ENCODE data around the gene PLPP3.

The PLPP3 gene

GRCh38 chr1:56578963-56579875 lies at the start of gene PLPP3 (continued):
- TF ChIP-seq ZEB2 (tag by site-specific recombination; IDR thresholded peaks at IDR 0.05) (peak; percentile 61), ZNF843 (tag by site-specific recombination; IDR thresholded peaks at IDR 0.05) (no peak), KLF9 (tag by site-specific recombination; IDR thresholded peaks at IDR 0.05; ENCODE audit: low read depth) (no peak; the same call in 1 of the 2 replicates), KLF7 (tag by site-specific recombination; IDR thresholded peaks at IDR 0.05; ENCODE audit: borderline replicate concordance) (no peak), ZNF155 (tag by site-specific recombination; IDR thresholded peaks at IDR 0.05) (no peak), ZNF121 (tag by site-specific recombination; IDR thresholded peaks at IDR 0.05) (no peak), ZNF596 (tag by site-specific recombination; IDR thresholded peaks at IDR 0.05) (peak; percentile 19; the same call in 1 of the 2 replicates), ZBTB21 (tag by site-specific recombination; IDR thresholded peaks at IDR 0.05) (no peak), SP2 (tag by site-specific recombination; IDR thresholded peaks at IDR 0.05) (no peak), ZNF138 (tag by site-specific recombination; IDR thresholded peaks at IDR 0.05; ENCODE audit: borderline replicate concordance) (no peak), ZNF341 (tag by site-specific recombination; IDR thresholded peaks at IDR 0.05; ENCODE audit: low read depth) (peak; percentile 56), HOXA7 (CRISPR knock-in tag; IDR thresholded peaks at IDR 0.05; ENCODE audit: borderline replicate concordance) (no peak), ZNF223 (tag by site-specific recombination; IDR thresholded peaks at IDR 0.05) (no peak), ZNF629 (tag by site-specific recombination; IDR thresholded peaks at IDR 0.05) (peak; percentile 70), OVOL3 (tag by site-specific recombination; IDR thresholded peaks at IDR 0.05) (no peak), ZNF394 (tag by site-specific recombination; IDR thresholded peaks at IDR 0.05; ENCODE audit: borderline replicate concordance) (peak; percentile 76), ZNF146 (tag by site-specific recombination; IDR thresholded peaks at IDR 0.05) (no peak), ZNF214 (tag by site-specific recombination; IDR thresholded peaks at IDR 0.05; ENCODE audit: borderline replicate concordance) (no peak), ZNF776 (tag by site-specific recombination; IDR thresholded peaks at IDR 0.05; ENCODE audit: borderline replicate concordance) (no peak), ZNF600 (tag by site-specific recombination; IDR thresholded peaks at IDR 0.05) (peak; percentile 98), ZNF416 (tag by site-specific recombination; IDR thresholded peaks at IDR 0.05) (no peak), ZNF37A (tag by site-specific recombination; IDR thresholded peaks at IDR 0.05) (no peak), MYNN (tag by site-specific recombination; IDR thresholded peaks at IDR 0.05; ENCODE audit: borderline replicate concordance) (no peak), ZNF792 (tag by site-specific recombination; IDR thresholded peaks at IDR 0.05) (no peak), ZBTB48 (tag by site-specific recombination; IDR thresholded peaks at IDR 0.05) (peak; percentile 16; the same call in 1 of the 2 replicates), ZNF114 (tag by site-specific recombination; IDR thresholded peaks at IDR 0.05) (no peak), ZNF302 (tag by site-specific recombination; IDR thresholded peaks at IDR 0.05; ENCODE audit: low read depth) (no peak)
- TF ChIP-seq, protein P1, sequence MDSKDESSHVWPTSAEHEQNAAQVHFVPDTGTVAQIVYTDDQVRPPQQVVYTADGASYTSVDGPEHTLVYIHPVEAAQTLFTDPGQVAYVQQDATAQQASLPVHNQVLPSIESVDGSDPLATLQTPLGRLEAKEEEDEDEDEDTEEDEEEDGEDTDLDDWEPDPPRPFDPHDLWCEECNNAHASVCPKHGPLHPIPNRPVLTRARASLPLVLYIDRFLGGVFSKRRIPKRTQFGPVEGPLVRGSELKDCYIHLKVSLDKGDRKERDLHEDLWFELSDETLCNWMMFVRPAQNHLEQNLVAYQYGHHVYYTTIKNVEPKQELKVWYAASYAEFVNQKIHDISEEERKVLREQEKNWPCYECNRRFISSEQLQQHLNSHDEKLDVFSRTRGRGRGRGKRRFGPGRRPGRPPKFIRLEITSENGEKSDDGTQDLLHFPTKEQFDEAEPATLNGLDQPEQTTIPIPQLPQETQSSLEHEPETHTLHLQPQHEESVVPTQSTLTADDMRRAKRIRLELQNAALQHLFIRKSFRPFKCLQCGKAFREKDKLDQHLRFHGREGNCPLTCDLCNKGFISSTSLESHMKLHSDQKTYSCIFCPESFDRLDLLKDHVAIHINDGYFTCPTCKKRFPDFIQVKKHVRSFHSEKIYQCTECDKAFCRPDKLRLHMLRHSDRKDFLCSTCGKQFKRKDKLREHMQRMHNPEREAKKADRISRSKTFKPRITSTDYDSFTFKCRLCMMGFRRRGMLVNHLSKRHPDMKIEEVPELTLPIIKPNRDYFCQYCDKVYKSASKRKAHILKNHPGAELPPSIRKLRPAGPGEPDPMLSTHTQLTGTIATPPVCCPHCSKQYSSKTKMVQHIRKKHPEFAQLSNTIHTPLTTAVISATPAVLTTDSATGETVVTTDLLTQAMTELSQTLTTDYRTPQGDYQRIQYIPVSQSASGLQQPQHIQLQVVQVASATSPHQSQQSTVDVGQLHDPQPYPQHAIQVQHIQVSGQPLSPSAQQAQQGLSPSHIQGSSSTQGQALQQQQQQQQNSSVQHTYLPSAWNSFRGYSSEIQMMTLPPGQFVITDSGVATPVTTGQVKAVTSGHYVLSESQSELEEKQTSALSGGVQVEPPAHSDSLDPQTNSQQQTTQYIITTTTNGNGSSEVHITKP (tag by site-specific recombination; IDR thresholded peaks at IDR 0.05): peak; percentile 81
- TF ChIP-seq, protein P2, sequence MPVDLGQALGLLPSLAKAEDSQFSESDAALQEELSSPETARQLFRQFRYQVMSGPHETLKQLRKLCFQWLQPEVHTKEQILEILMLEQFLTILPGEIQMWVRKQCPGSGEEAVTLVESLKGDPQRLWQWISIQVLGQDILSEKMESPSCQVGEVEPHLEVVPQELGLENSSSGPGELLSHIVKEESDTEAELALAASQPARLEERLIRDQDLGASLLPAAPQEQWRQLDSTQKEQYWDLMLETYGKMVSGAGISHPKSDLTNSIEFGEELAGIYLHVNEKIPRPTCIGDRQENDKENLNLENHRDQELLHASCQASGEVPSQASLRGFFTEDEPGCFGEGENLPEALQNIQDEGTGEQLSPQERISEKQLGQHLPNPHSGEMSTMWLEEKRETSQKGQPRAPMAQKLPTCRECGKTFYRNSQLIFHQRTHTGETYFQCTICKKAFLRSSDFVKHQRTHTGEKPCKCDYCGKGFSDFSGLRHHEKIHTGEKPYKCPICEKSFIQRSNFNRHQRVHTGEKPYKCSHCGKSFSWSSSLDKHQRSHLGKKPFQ (tag by site-specific recombination; IDR thresholded peaks at IDR 0.05): no peak
- TF ChIP-seq, protein P3, sequence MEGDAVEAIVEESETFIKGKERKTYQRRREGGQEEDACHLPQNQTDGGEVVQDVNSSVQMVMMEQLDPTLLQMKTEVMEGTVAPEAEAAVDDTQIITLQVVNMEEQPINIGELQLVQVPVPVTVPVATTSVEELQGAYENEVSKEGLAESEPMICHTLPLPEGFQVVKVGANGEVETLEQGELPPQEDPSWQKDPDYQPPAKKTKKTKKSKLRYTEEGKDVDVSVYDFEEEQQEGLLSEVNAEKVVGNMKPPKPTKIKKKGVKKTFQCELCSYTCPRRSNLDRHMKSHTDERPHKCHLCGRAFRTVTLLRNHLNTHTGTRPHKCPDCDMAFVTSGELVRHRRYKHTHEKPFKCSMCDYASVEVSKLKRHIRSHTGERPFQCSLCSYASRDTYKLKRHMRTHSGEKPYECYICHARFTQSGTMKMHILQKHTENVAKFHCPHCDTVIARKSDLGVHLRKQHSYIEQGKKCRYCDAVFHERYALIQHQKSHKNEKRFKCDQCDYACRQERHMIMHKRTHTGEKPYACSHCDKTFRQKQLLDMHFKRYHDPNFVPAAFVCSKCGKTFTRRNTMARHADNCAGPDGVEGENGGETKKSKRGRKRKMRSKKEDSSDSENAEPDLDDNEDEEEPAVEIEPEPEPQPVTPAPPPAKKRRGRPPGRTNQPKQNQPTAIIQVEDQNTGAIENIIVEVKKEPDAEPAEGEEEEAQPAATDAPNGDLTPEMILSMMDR (tag by site-specific recombination; IDR thresholded peaks at IDR 0.05): peak; percentile 71
- TF ChIP-seq, protein P4, sequence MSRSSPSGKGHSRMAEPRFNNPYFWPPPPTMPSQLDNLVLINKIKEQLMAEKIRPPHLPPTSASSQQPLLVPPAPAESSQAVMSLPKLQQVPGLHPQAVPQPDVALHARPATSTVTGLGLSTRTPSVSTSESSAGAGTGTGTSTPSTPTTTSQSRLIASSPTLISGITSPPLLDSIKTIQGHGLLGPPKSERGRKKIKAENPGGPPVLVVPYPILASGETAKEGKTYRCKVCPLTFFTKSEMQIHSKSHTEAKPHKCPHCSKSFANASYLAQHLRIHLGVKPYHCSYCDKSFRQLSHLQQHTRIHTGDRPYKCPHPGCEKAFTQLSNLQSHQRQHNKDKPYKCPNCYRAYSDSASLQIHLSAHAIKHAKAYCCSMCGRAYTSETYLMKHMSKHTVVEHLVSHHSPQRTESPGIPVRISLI (tag by site-specific recombination; IDR thresholded peaks at IDR 0.05): peak; percentile 82
- TF ChIP-seq, protein P5, sequence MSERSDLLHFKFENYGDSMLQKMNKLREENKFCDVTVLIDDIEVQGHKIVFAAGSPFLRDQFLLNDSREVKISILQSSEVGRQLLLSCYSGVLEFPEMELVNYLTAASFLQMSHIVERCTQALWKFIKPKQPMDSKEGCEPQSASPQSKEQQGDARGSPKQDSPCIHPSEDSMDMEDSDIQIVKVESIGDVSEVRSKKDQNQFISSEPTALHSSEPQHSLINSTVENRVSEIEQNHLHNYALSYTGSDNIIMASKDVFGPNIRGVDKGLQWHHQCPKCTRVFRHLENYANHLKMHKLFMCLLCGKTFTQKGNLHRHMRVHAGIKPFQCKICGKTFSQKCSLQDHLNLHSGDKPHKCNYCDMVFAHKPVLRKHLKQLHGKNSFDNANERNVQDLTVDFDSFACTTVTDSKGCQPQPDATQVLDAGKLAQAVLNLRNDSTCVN (tag by site-specific recombination; optimal IDR thresholded peaks at IDR 0.05): peak; percentile 94

All from HEK293 (cell line).